K562 (cell line): ENCODE data around the gene NPM1. TPM values are rescaled to one million over a fixed set of nuclear protein-coding genes. Genes with fewer than 3 reads are reported as not detected.

ENCODE experiments used
- ATAC-seq: fragments of 200-7000 bp; cut with Tn5 transposase; 3 replicates; pipeline ENCODE4 v1.9.1; 2020; ENCODE audit warnings: moderate library complexity
- BruUV-seq: library from RNA; stranded (reverse); fragments of 400-500 nt; replicated peaks from 2 replicates; lab custom pipeline; 2021; lab: Mats Ljungman, UMichigan
- CTCF ChIA-PET: fragments of 300-600 bp; formaldehyde crosslinking; extraction: SDS; loops from one replicate; lab custom pipeline; 2021; ENCODE audit warnings: low intra/inter-chr PET ratio; lab: Yijun Ruan, JAX
- POLR2A ChIA-PET: fragments of 300-600, 350-650 bp; sonication (Branson Sonifier 250); formaldehyde crosslinking; extraction: SDS; loops from one replicate; lab custom pipeline; 2021; ENCODE audit warnings: antibody characterized with exemption, inconsistent platforms; lab: Yijun Ruan, JAX
- DNase-seq, 4 experiments: peaks; one replicate each; pipeline versions ENCODE4 v3.0.0 to v3.0.0-alpha.2; 2011 to 2018; ENCODE audit warnings: low spot score in 3 of 4, mixed read lengths in 3 of 4; ENCODE audit errors: extremely low read depth in 1 of 4
- FAIRE-seq: peaks from 2 replicates; lab custom pipeline; 2011; peaks lifted over from hg19 to GRCh38; lab: Jason Lieb, UNC
- H2AFZ ChIP-seq: 2 replicates; pipeline ENCODE4 v1.6.0; 2011; ENCODE audit warnings: low read depth, low read length, control low read depth, inconsistent platforms
- H3K27ac ChIP-seq: fragments of 200-600 bp; 3 replicates; pipeline ENCODE4 v1.8.0; 2011; ENCODE audit warnings: low read depth, mild to moderate bottlenecking, control low read depth, inconsistent platforms, low read length, moderate library complexity, mixed read lengths; ENCODE audit errors: extremely low read depth
- H3K27me3 ChIP-seq, 2 experiments: fragments of 300-600 bp in 1 of 2; 2 replicates in 1 of 2; 3 replicates in 1 of 2; pipeline versions ENCODE4 v1.6.0 to v1.8.0; 2011; ENCODE audit warnings: inconsistent platforms in 2 of 2, low read length in 2 of 2, mild to moderate bottlenecking in 1 of 2, mixed read lengths in 1 of 2, moderate library complexity in 1 of 2; ENCODE audit not compliant: control insufficient read depth in 2 of 2, insufficient read depth in 2 of 2
- H3K36me3 ChIP-seq: fragments of 300-600 bp; 3 replicates; pipeline ENCODE4 v1.8.0; 2011; ENCODE audit warnings: mild to moderate bottlenecking, low read length, inconsistent platforms; ENCODE audit not compliant: control insufficient read depth, insufficient read depth
- H3K4me1 ChIP-seq, 2 experiments: fragments of 200-600 bp in 1 of 2; replicated peaks in 1 of 2; 2 replicates in 1 of 2; 3 replicates in 1 of 2; pipeline versions ENCODE4 v1.5.1 to v1.8.0; 2011; ENCODE audit warnings: inconsistent platforms in 2 of 2, low read length in 2 of 2, mild to moderate bottlenecking in 1 of 2, mixed read lengths in 1 of 2, moderate library complexity in 1 of 2; ENCODE audit not compliant: control insufficient read depth in 2 of 2, insufficient read depth in 2 of 2
- H3K4me2 ChIP-seq: 2 replicates; pipeline ENCODE4 v1.6.1; 2011; ENCODE audit warnings: low read length, control low read depth, inconsistent platforms, mixed read lengths; ENCODE audit not compliant: insufficient read depth
- H3K4me3 ChIP-seq: fragments of 200-600 bp; sonication (generic), shearing (Covaris generic); 2 replicates; pipeline ENCODE4 v1.5.1; 2016; ENCODE audit warnings: control low read depth, inconsistent platforms
- H3K79me2 ChIP-seq: fragments of 200-600 bp; 3 replicates; pipeline ENCODE4 v1.8.0; 2011; ENCODE audit warnings: low read length, inconsistent platforms; ENCODE audit not compliant: control insufficient read depth, insufficient read depth
- H3K9ac ChIP-seq, 2 experiments: 2 replicates each; pipeline versions ENCODE4 v1.6.0 to v1.6.1; 2011; ENCODE audit warnings: low read depth in 2 of 2, low read length in 2 of 2, control low read depth in 1 of 2, inconsistent platforms in 1 of 2, mild to moderate bottlenecking in 1 of 2, mixed read lengths in 1 of 2; ENCODE audit not compliant: insufficient read depth in 1 of 2
- H3K9me1 ChIP-seq: one replicate; pipeline ENCODE4 v1.6.0; 2011; ENCODE audit warnings: inconsistent platforms, mild to moderate bottlenecking, low read length, moderate library complexity; ENCODE audit not compliant: control insufficient read depth, insufficient read depth
- H3K9me3 ChIP-seq: replicated peaks from 2 replicates; pipeline ENCODE4 v1.5.1; 2011; ENCODE audit warnings: low read depth, low read length, inconsistent platforms; ENCODE audit not compliant: control insufficient read depth, insufficient read depth
- H4K20me1 ChIP-seq: replicated peaks from 2 replicates; pipeline ENCODE4 v1.6.1; 2011; ENCODE audit warnings: low read length, inconsistent platforms, mixed read lengths; ENCODE audit not compliant: control insufficient read depth, insufficient read depth
- ZBTB26 ChIP-seq: fragments of 450-650 bp; formaldehyde crosslinking; IDR thresholded peaks from 2 replicates; pipeline ENCODE4 v1.4.0; 2022; ENCODE audit warnings: missing genetic modification characterization
- ZNF280B ChIP-seq: fragments of 250-450 bp; sonication (Bioruptor Pico); IDR thresholded peaks from 2 replicates; pipeline ENCODE4 v1.5.1; 2021; ENCODE audit warnings: mild to moderate bottlenecking
- ZNF324 ChIP-seq: fragments of 250-450 bp; sonication (Bioruptor Pico); IDR thresholded peaks from 2 replicates; pipeline ENCODE4 v1.4.0; 2020; ENCODE audit warnings: mild to moderate bottlenecking
- WGBS: fragments of 100-300 bp; shearing (Covaris generic); methylation state at CpG from one replicate; pipeline ENCODE4 v1.1.6; 2016; ENCODE audit warnings: low coverage, mixed read lengths; ENCODE audit not compliant: insufficient coverage; ENCODE audit errors: missing lambda C conversion rate; 5-methylcytosine and 5-hydroxymethylcytosine counted together
- in situ Hi-C: fragments of 300-500 bp; cut with MboI; formaldehyde crosslinking; loops from 4 replicates; pipeline ENCODE4 v1.15.0; 2018; ENCODE audit warnings: inconsistent platforms, mixed read lengths
- intact Hi-C: fragments of 100-400 bp; cut with micrococcal nuclease; formaldehyde crosslinking; loops from 2 replicates; pipeline ENCODE4 v1.14.2; 2022
- polyA plus RNA-seq, 8 experiments: library from polyadenylated mRNA; depleted of rRNA in 4 of 8; stranded (reverse) in 5 of 8; unstranded in 3 of 8; fragments of >200 nt; fragmentation: Nextera tagmentation in 2 of 8; fragmentation: Illumina TruSeq in 1 of 8; extraction: Ambion mirVana in 2 of 8; extraction: Trizol in 1 of 8; gene quantifications; 2 replicates each; pipeline versions ENCODE4 v1.2.1 to v1.2.3, GENCODE V29; 2011 to 2014; ENCODE audit warnings: inconsistent platforms in 1 of 8, missing spikeins in 1 of 8
- total RNA-seq, 7 experiments: library from RNA; depleted of rRNA in 6 of 7; stranded (reverse); fragments of >200 nt in 6 of 7; fragmentation: Illumina TruSeq in 2 of 7; extraction: Trizol in 2 of 7; gene quantifications; 2 replicates each; pipeline versions ENCODE4 v1.2.1 to v1.2.3, GENCODE V29; 2011 to 2021; ENCODE audit warnings: low replicate concordance in 1 of 7

NPM1 gene
- total and polyA plus RNA-seq, 9 of the 15 experiments (the other 6 are each of a cell fraction or from before 2014, with no cell fraction given) = 2,438 to 6,909 (median 5,639) TPM

- POLR2A ChIA-PET = interaction anchor here (0.7 to 2.4 kb wide), 3 partner anchors 8 to 37 kb away, joined by 3 to 8 read pairs (median 4); no protein-coding TSS in a partner anchor
- Histone ChIP-seq H3K9ac (no peak overlapping the region; a peak in 1 of 4 replicates), H4K20me1 (peaks cover 5% of the 10 kb centered on the region; the same call in 1 of the 2 replicates), H3K4me2 (no peak overlapping the region)
- no peak for FAIRE-seq
- no peak for ATAC-seq
- TF ChIP-seq ZNF280B (CRISPR knock-in tag) (no peak), ZBTB26 (CRISPR knock-in tag) (no peak), ZNF324 (CRISPR knock-in tag) (no peak)
- TF ChIP-seq, all 486 proteins: peak for 0
- Histone ChIP-seq H3K4me1 (peaks cover 9 to 19% of the 10 kb centered on the region in 2 experiments; a peak in 3 of 5 replicates), H3K27ac (no peak overlapping the region), H3K36me3 (no peaks in the 10 kb centered on the region), H3K4me3 (no peak overlapping the region), H3K9me3 (no peaks in the 10 kb centered on the region), H2AFZ (no peak overlapping the region), H3K9me1 (no peaks in the 10 kb centered on the region), H3K27me3 (no peaks in the 10 kb centered on the region), H3K79me2 (no peaks in the 10 kb centered on the region)
- BruUV-seq = no TSS peak
- 47% methylated on average over 12 of the region's 16 CpGs for WGBS
- intact Hi-C loops = no loop called here
- no peak for DNase-seq
- in situ Hi-C loops = loop anchor here (10.0 kb wide), 1 partner anchor 633 kb away; no protein-coding TSS in a partner anchor
- CTCF ChIA-PET = no interaction called here
Measured at GRCh38 chr5:171421331-171422262, 33.9 kb downstream of the NPM1 start.
